WTC11 (cell line): ENCODE results near the gene HUS1.
"Not testable (repeated sequence)": the region's sequence is repeated elsewhere in the genome, so short reads cannot be mapped to it uniquely, and the experiment has no call there.

ENCODE experiments used
- ATF2 ChIP-seq: sonication (generic); formaldehyde crosslinking; IDR thresholded peaks from 2 replicates; pipeline ENCODE4 v1.8.1; 2022; ENCODE audit warnings: low read depth, missing genetic modification reagents, borderline replicate concordance
- CTCF ChIP-seq: fragments of 200-600 bp; IDR thresholded peaks from 2 replicates; pipeline ENCODE4 v1.8.0; 2022; ENCODE audit warnings: antibody characterized with exemption
- JUN ChIP-seq: sonication (generic); formaldehyde crosslinking; IDR thresholded peaks from 2 replicates; pipeline ENCODE4 v1.8.0; 2023; ENCODE audit warnings: mild to moderate bottlenecking, missing genetic modification reagents
- NR3C1 ChIP-seq: sonication (generic); formaldehyde crosslinking; conservative IDR thresholded peaks from 2 replicates; pipeline ENCODE4 v1.8.1; 2023; ENCODE audit warnings: low read depth, mild to moderate bottlenecking, missing genetic modification reagents
- SMAD4 ChIP-seq: sonication (generic); formaldehyde crosslinking; IDR thresholded peaks from 2 replicates; pipeline ENCODE4 v1.8.0; 2022; ENCODE audit warnings: mild to moderate bottlenecking, missing genetic modification reagents
- TCF7 ChIP-seq: sonication (generic); formaldehyde crosslinking; IDR thresholded peaks from 2 replicates; pipeline ENCODE4 v1.8.0; 2022; ENCODE audit warnings: mild to moderate bottlenecking, low read depth, missing genetic modification reagents, moderate library complexity
- TEAD4 ChIP-seq: sonication (generic); formaldehyde crosslinking; IDR thresholded peaks from 2 replicates; pipeline ENCODE4 v1.8.0; 2022; ENCODE audit warnings: mild to moderate bottlenecking, missing genetic modification reagents
- USF2 ChIP-seq: sonication (generic); formaldehyde crosslinking; IDR thresholded peaks from 2 replicates; pipeline ENCODE4 v1.8.1; 2023; ENCODE audit warnings: mild to moderate bottlenecking, missing genetic modification reagents, moderate library complexity
- ZNF263 ChIP-seq: sonication (generic); formaldehyde crosslinking; IDR thresholded peaks from 2 replicates; pipeline ENCODE4 v1.8.1; 2022; ENCODE audit warnings: low read depth, mild to moderate bottlenecking, moderate library complexity, missing genetic modification reagents
- ZNF423 ChIP-seq: fragments of 250-450 bp; sonication (Bioruptor Pico); IDR thresholded peaks from 2 replicates; pipeline ENCODE4 v2.1.2; 2022; ENCODE audit warnings: mild to moderate bottlenecking, moderate library complexity

- not testable (repeated sequence) for TF ChIP-seq CTCF; ZNF263 (CRISPR knock-in tag); TCF7 (CRISPR knock-in tag); NR3C1 (CRISPR knock-in tag); ATF2 (CRISPR knock-in tag); JUN (CRISPR knock-in tag); SMAD4 (CRISPR knock-in tag); USF2 (CRISPR knock-in tag); ZNF423; TEAD4 (CRISPR knock-in tag)
Observed at GRCh38 chr7:48000164-48000563, 20.7 kb upstream of the HUS1 start.
